ENCODE data around the gene PLEKHA8.

The PLEKHA8 gene

DNA sequence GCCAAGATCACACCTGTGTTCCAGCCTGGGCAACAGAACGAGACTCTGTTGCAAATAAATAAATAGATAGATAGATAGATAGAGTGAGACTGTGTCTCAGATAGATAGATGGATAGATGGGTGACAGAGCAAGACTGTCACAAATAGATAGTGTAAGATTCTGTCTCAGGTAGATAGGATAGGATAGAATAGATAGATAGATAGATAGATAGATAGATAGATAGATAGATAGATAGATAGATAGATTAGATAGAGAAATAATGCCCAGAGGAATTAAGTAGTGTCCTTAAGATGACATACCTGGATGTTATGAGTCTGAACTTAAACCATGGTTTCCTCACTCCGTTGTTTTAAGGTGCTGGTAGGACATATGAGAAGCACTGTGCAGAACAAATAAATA, 8.0 kb downstream of the PLEKHA8 start:
- no peak overlapping the region for H3K4me3 ChIP-seq (ENCODE audit: low read depth, low read length)
- DNase-seq (ENCODE audit: low read depth, low spot score), result no peak
- TF ChIP-seq, protein P1, sequence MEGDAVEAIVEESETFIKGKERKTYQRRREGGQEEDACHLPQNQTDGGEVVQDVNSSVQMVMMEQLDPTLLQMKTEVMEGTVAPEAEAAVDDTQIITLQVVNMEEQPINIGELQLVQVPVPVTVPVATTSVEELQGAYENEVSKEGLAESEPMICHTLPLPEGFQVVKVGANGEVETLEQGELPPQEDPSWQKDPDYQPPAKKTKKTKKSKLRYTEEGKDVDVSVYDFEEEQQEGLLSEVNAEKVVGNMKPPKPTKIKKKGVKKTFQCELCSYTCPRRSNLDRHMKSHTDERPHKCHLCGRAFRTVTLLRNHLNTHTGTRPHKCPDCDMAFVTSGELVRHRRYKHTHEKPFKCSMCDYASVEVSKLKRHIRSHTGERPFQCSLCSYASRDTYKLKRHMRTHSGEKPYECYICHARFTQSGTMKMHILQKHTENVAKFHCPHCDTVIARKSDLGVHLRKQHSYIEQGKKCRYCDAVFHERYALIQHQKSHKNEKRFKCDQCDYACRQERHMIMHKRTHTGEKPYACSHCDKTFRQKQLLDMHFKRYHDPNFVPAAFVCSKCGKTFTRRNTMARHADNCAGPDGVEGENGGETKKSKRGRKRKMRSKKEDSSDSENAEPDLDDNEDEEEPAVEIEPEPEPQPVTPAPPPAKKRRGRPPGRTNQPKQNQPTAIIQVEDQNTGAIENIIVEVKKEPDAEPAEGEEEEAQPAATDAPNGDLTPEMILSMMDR (IDR thresholded peaks at IDR 0.05; ENCODE audit: low read depth, low read length), result no peak
- in situ Hi-C loops (cut with HindIII; ENCODE audit: low sequenced_read_pairs), result no loop called here

DNA sequence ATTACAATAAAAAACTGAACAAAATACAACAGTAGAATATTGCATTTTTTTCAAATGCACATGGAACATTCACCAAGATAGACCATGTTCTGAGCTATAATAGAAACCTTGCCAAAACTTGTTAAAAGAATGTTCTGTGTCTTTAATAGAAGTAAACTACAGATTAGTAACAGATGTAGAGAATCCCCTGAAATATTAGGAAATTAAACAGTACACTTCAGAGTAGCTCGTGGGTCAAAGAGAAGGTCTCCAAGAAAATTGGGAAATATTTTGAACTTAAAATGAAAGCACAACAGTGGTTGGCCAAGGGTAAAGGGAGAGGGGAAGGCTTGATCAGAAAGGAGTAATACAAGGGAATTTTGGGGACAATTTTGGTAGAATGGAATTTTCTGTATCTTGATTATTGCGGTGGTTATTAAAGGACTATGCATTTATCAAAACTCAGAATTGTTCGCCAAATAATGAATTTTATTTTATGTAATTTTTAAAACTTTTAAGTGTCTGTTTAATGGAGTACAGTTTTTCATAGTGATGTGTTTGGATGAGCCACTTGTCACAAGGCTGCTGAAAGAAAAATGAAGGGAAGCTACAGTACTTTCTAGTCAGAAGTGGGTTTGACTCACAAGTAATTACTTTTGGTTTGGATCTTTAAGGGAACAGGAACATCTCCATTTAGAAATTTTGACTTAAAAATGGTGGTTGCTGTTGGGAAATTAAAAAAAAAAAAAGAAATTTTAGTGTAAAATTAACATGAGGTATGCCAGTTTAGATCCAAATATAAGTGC, 10.2 kb downstream of the PLEKHA8 start:
- TF ChIP-seq, protein P1 (IDR thresholded peaks at IDR 0.05; ENCODE audit: low read depth, low read length), result no peak
- in situ Hi-C loops (cut with HindIII; ENCODE audit: low sequenced_read_pairs), result no loop called here
- H3K4me3 ChIP-seq (ENCODE audit: low read depth, low read length), result no peak overlapping the region
- DNase-seq (ENCODE audit: low read depth, low spot score), result no peak

DNA sequence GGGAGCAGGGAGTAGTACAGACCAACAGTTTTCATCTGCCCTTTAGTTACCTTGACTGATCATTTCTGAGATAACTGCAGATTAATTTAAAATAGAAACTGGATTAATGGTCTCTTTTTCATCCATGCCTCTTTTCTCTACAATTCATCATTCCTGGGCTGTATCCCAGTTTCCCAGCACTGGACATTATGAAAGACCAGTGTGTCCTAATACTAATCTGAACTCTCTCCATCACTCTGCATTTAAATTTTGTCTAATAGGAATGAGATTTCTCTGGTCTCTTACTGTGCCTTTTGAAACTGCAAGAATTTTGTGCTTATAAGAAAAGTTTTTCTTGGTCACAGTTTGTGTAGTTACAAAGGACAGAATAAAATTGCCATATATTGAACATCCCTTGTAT, 12.7 kb downstream of the PLEKHA8 start:
- DNase-seq (ENCODE audit: low read depth, low spot score), result no peak
- in situ Hi-C loops (cut with HindIII; ENCODE audit: low sequenced_read_pairs), result no loop called here
- TF ChIP-seq, protein P1 (IDR thresholded peaks at IDR 0.05; ENCODE audit: low read depth, low read length), result no peak
- H3K4me3 ChIP-seq (ENCODE audit: low read depth, low read length), result no peak overlapping the region

DNA sequence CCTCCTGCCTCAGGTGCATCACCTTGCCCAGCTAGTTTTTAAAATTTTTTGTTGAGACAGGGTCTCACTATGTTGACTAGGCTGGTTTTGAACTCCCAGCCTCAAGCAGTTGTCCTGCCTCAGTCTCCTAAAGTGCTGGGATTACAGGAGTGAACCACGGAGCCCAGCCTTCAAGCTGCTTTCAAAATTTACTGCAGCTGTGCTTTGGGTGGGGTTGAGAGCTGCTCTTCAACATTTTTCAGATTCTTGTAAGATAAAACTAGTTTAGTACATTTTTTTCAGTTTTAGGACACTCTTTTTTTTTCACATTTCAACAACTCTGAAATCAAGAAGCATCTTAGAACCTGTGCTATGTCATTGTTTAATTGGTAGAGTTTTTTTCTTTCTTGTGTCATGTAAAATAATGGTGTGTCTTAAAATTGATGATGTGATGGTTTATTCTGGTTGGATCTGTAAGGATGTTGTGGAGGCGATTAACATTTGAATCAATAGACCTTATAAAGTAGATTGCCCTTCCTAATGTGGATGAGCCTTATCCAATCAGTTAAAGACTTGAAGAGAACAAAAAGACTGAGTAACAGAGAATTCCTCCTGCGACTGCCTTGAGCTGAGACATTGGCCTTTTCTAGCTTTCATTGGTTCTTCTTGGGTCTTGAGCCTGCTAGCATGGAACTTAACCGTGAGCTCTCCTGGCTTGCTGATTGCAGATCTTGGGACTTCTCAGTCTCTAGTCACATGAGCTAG, 13.5 kb downstream of the PLEKHA8 start:
- in situ Hi-C loops (cut with HindIII; ENCODE audit: low sequenced_read_pairs), result no loop called here

DNA sequence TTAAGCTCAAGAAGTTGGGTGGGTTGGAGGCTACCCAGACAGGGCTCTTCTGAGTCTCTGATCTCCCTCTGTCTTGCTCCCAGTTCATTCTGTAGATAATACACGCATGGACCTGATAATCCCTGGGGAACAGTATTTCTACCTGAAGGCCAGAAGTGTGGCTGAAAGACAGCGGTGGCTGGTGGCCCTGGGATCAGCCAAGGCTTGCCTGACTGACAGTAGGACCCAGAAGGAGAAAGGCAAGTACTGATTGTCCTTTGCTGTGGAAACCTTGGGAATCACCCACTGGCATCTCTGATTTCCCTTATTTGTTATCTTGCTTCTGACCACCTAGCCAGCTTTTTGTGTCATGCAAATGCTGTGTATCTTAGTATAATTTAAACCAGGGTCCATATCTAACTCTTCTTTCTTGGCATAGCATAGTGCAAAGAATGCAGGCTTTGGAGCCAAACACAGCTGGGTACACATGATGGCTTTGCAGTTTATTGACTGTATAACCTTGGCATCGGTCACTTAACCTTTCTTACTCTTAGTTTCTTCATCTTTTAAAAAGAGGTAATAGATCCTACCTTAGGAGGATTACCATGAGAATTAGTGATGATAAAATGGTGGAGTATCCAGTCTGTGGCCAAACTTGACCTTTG, 18.0 kb downstream of the PLEKHA8 start:
- DNase-seq (ENCODE audit: low read depth, low spot score), result no peak
- in situ Hi-C loops (cut with HindIII; ENCODE audit: low sequenced_read_pairs), result no loop called here
- TF ChIP-seq, protein P1 (IDR thresholded peaks at IDR 0.05; ENCODE audit: low read depth, low read length), result no peak
- no peak overlapping the region for H3K4me3 ChIP-seq (ENCODE audit: low read depth, low read length)

More for the DNA sequence above, 13.5 kb downstream of the PLEKHA8 start:
- TF ChIP-seq, protein P1 (IDR thresholded peaks at IDR 0.05; ENCODE audit: low read depth, low read length), result no peak
- no peak overlapping the region for H3K4me3 ChIP-seq (ENCODE audit: low read depth, low read length)
- no peak for DNase-seq (ENCODE audit: low read depth, low spot score)

DNA sequence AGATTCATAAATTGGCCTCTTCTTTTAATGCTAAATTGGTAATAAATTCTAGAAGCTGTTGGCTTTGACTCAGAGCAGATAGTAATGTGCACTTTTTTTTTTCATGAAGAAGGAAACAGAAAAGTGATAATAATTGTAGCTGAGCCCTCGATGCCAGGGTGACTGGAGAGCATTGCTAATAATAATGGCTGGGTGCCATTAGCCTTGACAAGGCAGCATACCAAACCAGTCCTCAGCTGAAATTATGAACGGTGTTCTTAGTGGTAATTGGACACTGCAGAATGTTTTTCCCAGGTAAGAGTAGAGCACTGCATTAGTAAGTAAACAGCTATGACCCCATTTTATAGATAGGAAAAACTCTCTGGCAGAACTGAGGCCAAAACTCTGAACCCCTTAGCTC, 18.9 kb downstream of the PLEKHA8 start:
- TF ChIP-seq, protein P1 (IDR thresholded peaks at IDR 0.05; ENCODE audit: low read depth, low read length), result no peak
- DNase-seq (ENCODE audit: low read depth, low spot score), result no peak
- in situ Hi-C loops (cut with HindIII; ENCODE audit: low sequenced_read_pairs), result no loop called here
- H3K4me3 ChIP-seq (ENCODE audit: low read depth, low read length), result no peak overlapping the region
